Panc1 (cell line): ENCODE measurements around the gene ABI1. TPM values are rescaled to one million over a fixed set of nuclear protein-coding genes. Genes with fewer than 3 reads are reported as not detected.

Experiments used
- ATAC-seq: fragments of 200-7000 bp; cut with Tn5 transposase; 2 replicates; pipeline ENCODE4 v1.9.1; 2020; ENCODE audit warnings: mild to moderate bottlenecking, moderate library complexity
- BruUV-seq: library from RNA; stranded (reverse); fragments of 400-500 nt; replicated peaks from 2 replicates; lab custom pipeline; 2021; lab: Mats Ljungman, UMichigan
- CTCF ChIA-PET: fragments of 300-600 bp; sonication (Branson Sonifier 250); formaldehyde crosslinking; loops from one replicate; lab custom pipeline; 2022; ENCODE audit warnings: antibody characterized with exemption; lab: Charles Lee
- POLR2A ChIA-PET: fragments of 300-600 bp; sonication (Branson Sonifier 250); formaldehyde crosslinking; loops from one replicate; lab custom pipeline; 2022; ENCODE audit warnings: antibody characterized with exemption; lab: Charles Lee
- DNase-seq: peaks from one replicate; pipeline ENCODE4 v3.0.0-alpha.2; 2010; ENCODE audit warnings: low read depth, low spot score
- H3K27ac ChIP-seq: 2 replicates; pipeline ENCODE4 v1.5.1; 2011; ENCODE audit warnings: mild to moderate bottlenecking, low read length, inconsistent platforms
- H3K27me3 ChIP-seq: fragments of 200-500 bp; sonication (Bioruptor generic); 2 replicates; pipeline ENCODE4 v1.6.0; 2014; ENCODE audit warnings: low read length, inconsistent platforms; ENCODE audit not compliant: control insufficient read depth, insufficient read depth
- H3K36me3 ChIP-seq: fragments of 200-500 bp; sonication (Bioruptor generic); 2 replicates; pipeline ENCODE4 v1.5.1; 2014; ENCODE audit warnings: inconsistent platforms, mild to moderate bottlenecking, low read length, moderate library complexity; ENCODE audit not compliant: control insufficient read depth, insufficient read depth
- H3K4me1 ChIP-seq: 2 replicates; pipeline ENCODE4 v1.5.1; 2011; ENCODE audit warnings: inconsistent platforms, mild to moderate bottlenecking, low read length, moderate library complexity; ENCODE audit not compliant: control insufficient read depth, insufficient read depth
- H3K4me3 ChIP-seq, 2 experiments: 2 replicates each; pipeline ENCODE4 v1.5.1; 2011 to 2012; ENCODE audit warnings: low read depth in 2 of 2, low read length in 2 of 2, mild to moderate bottlenecking in 2 of 2, inconsistent platforms in 1 of 2, moderate library complexity in 1 of 2
- H3K9me3 ChIP-seq: fragments of 200-500 bp; sonication (Bioruptor generic); 2 replicates; pipeline ENCODE4 v1.5.1; 2014; ENCODE audit warnings: low read depth, mild to moderate bottlenecking, inconsistent platforms, low read length, moderate library complexity; ENCODE audit not compliant: control insufficient read depth, insufficient read depth
- CTCF ChIP-seq: fragments of 450-650 bp; IDR thresholded peaks from 2 replicates; pipeline ENCODE4 v1.5.1; 2017; ENCODE audit warnings: mild to moderate bottlenecking
- POLR2AphosphoS5 ChIP-seq: IDR thresholded peaks from 2 replicates; pipeline ENCODE4 v1.6.1; 2012; ENCODE audit warnings: mild to moderate bottlenecking, low read depth, low read length, moderate library complexity
- REST ChIP-seq, 2 experiments: IDR thresholded peaks; 2 replicates each; pipeline ENCODE4 v1.6.1; 2011 to 2012; ENCODE audit warnings: low read depth in 2 of 2, control low read depth in 1 of 2, low read length in 1 of 2, mild to moderate bottlenecking in 1 of 2, moderate library complexity in 1 of 2; ENCODE audit not compliant: insufficient read depth in 1 of 2
- SIN3A ChIP-seq: IDR thresholded peaks from 2 replicates; pipeline ENCODE4 v1.6.1; 2012; ENCODE audit warnings: low read depth, mild to moderate bottlenecking, low read length, moderate library complexity, borderline replicate concordance; ENCODE audit not compliant: insufficient read depth
- TCF7L2 ChIP-seq: IDR thresholded peaks from 2 replicates; pipeline ENCODE4 v1.6.1; 2011; ENCODE audit warnings: mild to moderate bottlenecking, low read depth, low read length, inconsistent platforms
- in situ Hi-C: cut with HindIII; loops from 2 replicates; pipeline ENCODE4 v1.10.0; 2016; ENCODE audit warnings: low sequenced_read_pairs, low pct_unique_long_range_greater_than_20kb
- intact Hi-C: fragments of 100-400 bp; cut with micrococcal nuclease; formaldehyde crosslinking; loops from one replicate; pipeline ENCODE4 v1.10.0; 2022; ENCODE audit not compliant: unreplicated experiment
- total RNA-seq: library from RNA; stranded (reverse); gene quantifications from one replicate; pipeline ENCODE4 v1.2.1, GENCODE V29; 2021; ENCODE audit not compliant: unreplicated experiment

Gene ABI1
- total RNA-seq, 1 experiment from 2014 or later: 35.2 TPM

- H3K9me3 ChIP-seq: no peaks in the 10 kb centered on the region
- DNase-seq (no peak), ATAC-seq (peak; percentile 46)
- BruUV-seq: no TSS peak
- H3K4me3 ChIP-seq: peak overlapping the region; percentile 80
- peaks cover 14% of the 10 kb centered on the region for H3K4me1 ChIP-seq
- in situ Hi-C loops: no loop called here
- TF ChIP-seq POLR2AphosphoS5 (no peak), CTCF (no peak), TCF7L2 (no peak), SIN3A (0 out of 2 replicates have a peak, but pooled peaks have one; percentile 57), REST (IDR thresholded peaks at IDR 0.05; ENCODE audit: insufficient read depth in 1 of 2, low read depth in 2 of 2, low read length in 1 of 2) (no peak)
- POLR2A ChIA-PET: no interaction called here
- CTCF ChIA-PET: no interaction called here
- H3K36me3 ChIP-seq: peaks cover 2% of the 10 kb centered on the region; the same call in 1 of the 2 replicates
- H3K27ac ChIP-seq: peak overlapping the region; percentile 84
- H3K27me3 ChIP-seq: no peaks in the 10 kb centered on the region
- intact Hi-C loops: no loop called here
These were observed 686 bp downstream of the ABI1 start for GRCh38 chr10:26860102-26860442.

- Histone ChIP-seq H3K36me3 (peaks cover 2% of the 10 kb centered on the region; the same call in 1 of the 2 replicates), H3K9me3 (no peaks in the 10 kb centered on the region), H3K27me3 (no peaks in the 10 kb centered on the region), H3K27ac (peak overlapping the region; percentile 84), H3K4me1 (peaks cover 14% of the 10 kb centered on the region), H3K4me3 (peak overlapping the region; percentile 80)
- in situ Hi-C loops (no loop called here), intact Hi-C loops (no loop called here)
- ChIA-PET CTCF (no interaction called here), POLR2A (no interaction called here)
- no peak for TF ChIP-seq POLR2AphosphoS5
- no peak for TF ChIP-seq REST (IDR thresholded peaks at IDR 0.05; ENCODE audit: insufficient read depth in 1 of 2, low read depth in 2 of 2, low read length in 1 of 2)
- no peak for TF ChIP-seq TCF7L2
- no peak for TF ChIP-seq SIN3A
- no peak for TF ChIP-seq CTCF
- no TSS peak for BruUV-seq
- ATAC-seq: no peak
- DNase-seq: no peak
These were observed 1.3 kb downstream of the ABI1 start for GRCh38 chr10:26859241-26860101.
